ENCODE measurements around the gene CLRN3. TPM values are rescaled to one million over a fixed set of nuclear protein-coding genes. Genes with fewer than 3 reads are reported as not detected.

The CLRN3 gene
- polyA plus RNA-seq, 2 donors: not detected

- no peak overlapping the region for H3K4me3 ChIP-seq (ENCODE audit: low read depth in 1 of 2, low read length in 2 of 2)
- 41 to 49% methylated on average over 7 of the region's 7 CpGs for whole genome bisulfite sequencing, 2 donors
- no peak overlapping the region for H3K27ac ChIP-seq (ENCODE audit: low read depth in 2 of 2, low read length in 1 of 2)
- peaks cover 0 to 7% of the 10 kb centered on the region in 2 donors for H3K4me1 ChIP-seq (ENCODE audit: control insufficient read depth in 2 of 2, insufficient read depth in 2 of 2, low read length in 1 of 2)
- no peaks in the 10 kb centered on the region for H3K27me3 ChIP-seq (ENCODE audit: control insufficient read depth in 1 of 2, insufficient read depth in 2 of 2, low read length in 2 of 2)
- H3K36me3 ChIP-seq (ENCODE audit: control insufficient read depth in 2 of 2, insufficient read depth in 2 of 2, low read length in 1 of 2): no peaks in the 10 kb centered on the region
- H3K9me3 ChIP-seq (ENCODE audit: control insufficient read depth in 2 of 2, insufficient read depth in 1 of 2, low read depth in 1 of 2, low read length in 1 of 2): no peaks in the 10 kb centered on the region
These were observed 21.1 kb downstream of the CLRN3 start for GRCh38 chr10:127871631-127872010.

GRCh38 chr10:127869329-127869728 is 23.4 kb downstream of the CLRN3 start:
- H3K4me3 ChIP-seq (ENCODE audit: low read depth in 1 of 2, low read length in 2 of 2): no peak overlapping the region

GRCh38 chr10:127867805-127868204 is 24.9 kb downstream of the CLRN3 start:
- H3K27ac ChIP-seq (ENCODE audit: low read depth in 2 of 2, low read length in 1 of 2): no peak overlapping the region
- H3K9me3 ChIP-seq (ENCODE audit: control insufficient read depth in 2 of 2, insufficient read depth in 1 of 2, low read depth in 1 of 2, low read length in 1 of 2): peaks cover 0 to 3% of the 10 kb centered on the region in 2 donors
- H3K4me1 ChIP-seq (ENCODE audit: control insufficient read depth in 2 of 2, insufficient read depth in 2 of 2, low read length in 1 of 2): peaks cover 0 to 7% of the 10 kb centered on the region in 2 donors
- no peak overlapping the region for H3K4me3 ChIP-seq (ENCODE audit: low read depth in 1 of 2, low read length in 2 of 2)
- H3K36me3 ChIP-seq (ENCODE audit: control insufficient read depth in 2 of 2, insufficient read depth in 2 of 2, low read length in 1 of 2): no peaks in the 10 kb centered on the region
- H3K27me3 ChIP-seq (ENCODE audit: control insufficient read depth in 1 of 2, insufficient read depth in 2 of 2, low read length in 2 of 2): no peaks in the 10 kb centered on the region
- 53 to 67% methylated on average over 1 of the region's 1 CpG for WGBS, 2 donors

More at GRCh38 chr10:127869329-127869728, 23.4 kb downstream of the CLRN3 start:
- no peak overlapping the region for H3K27ac ChIP-seq (ENCODE audit: low read depth in 2 of 2, low read length in 1 of 2)
- no peaks in the 10 kb centered on the region for H3K36me3 ChIP-seq (ENCODE audit: control insufficient read depth in 2 of 2, insufficient read depth in 2 of 2, low read length in 1 of 2)
- H3K27me3 ChIP-seq (ENCODE audit: control insufficient read depth in 1 of 2, insufficient read depth in 2 of 2, low read length in 2 of 2): no peaks in the 10 kb centered on the region
- H3K4me1 ChIP-seq (ENCODE audit: control insufficient read depth in 2 of 2, insufficient read depth in 2 of 2, low read length in 1 of 2): peaks cover 0 to 7% of the 10 kb centered on the region in 2 donors
- H3K9me3 ChIP-seq (ENCODE audit: control insufficient read depth in 2 of 2, insufficient read depth in 1 of 2, low read depth in 1 of 2, low read length in 1 of 2): no peaks in the 10 kb centered on the region

GRCh38 chr10:127866276-127867013 is 26.3 kb downstream of the CLRN3 start:
- Histone ChIP-seq H3K27me3 (ENCODE audit: control insufficient read depth in 1 of 2, insufficient read depth in 2 of 2, low read length in 2 of 2) (no peaks in the 10 kb centered on the region), H3K9me3 (ENCODE audit: control insufficient read depth in 2 of 2, insufficient read depth in 1 of 2, low read depth in 1 of 2, low read length in 1 of 2) (peaks cover 3% of the 10 kb centered on the region in 2 donors), H3K36me3 (ENCODE audit: control insufficient read depth in 2 of 2, insufficient read depth in 2 of 2, low read length in 1 of 2) (no peaks in the 10 kb centered on the region), H3K27ac (ENCODE audit: low read depth in 2 of 2, low read length in 1 of 2) (no peak overlapping the region), H3K4me3 (ENCODE audit: low read depth in 1 of 2, low read length in 2 of 2) (no peak overlapping the region), H3K4me1 (ENCODE audit: control insufficient read depth in 2 of 2, insufficient read depth in 2 of 2, low read length in 1 of 2) (no peaks in the 10 kb centered on the region)
- WGBS, 2 donors: 78 to 80% methylated on average over 8 of the region's 8 CpGs

GRCh38 chr10:127863231-127863825 is 29.4 kb downstream of the CLRN3 start:
- Histone ChIP-seq H3K4me1 (ENCODE audit: control insufficient read depth in 2 of 2, insufficient read depth in 2 of 2, low read length in 1 of 2) (no peaks in the 10 kb centered on the region), H3K27me3 (ENCODE audit: control insufficient read depth in 1 of 2, insufficient read depth in 2 of 2, low read length in 2 of 2) (no peaks in the 10 kb centered on the region), H3K27ac (ENCODE audit: low read depth in 2 of 2, low read length in 1 of 2) (no peak overlapping the region), H3K36me3 (ENCODE audit: control insufficient read depth in 2 of 2, insufficient read depth in 2 of 2, low read length in 1 of 2) (no peaks in the 10 kb centered on the region), H3K4me3 (ENCODE audit: low read depth in 1 of 2, low read length in 2 of 2) (no peak overlapping the region), H3K9me3 (ENCODE audit: control insufficient read depth in 2 of 2, insufficient read depth in 1 of 2, low read depth in 1 of 2, low read length in 1 of 2) (peaks cover 3% of the 10 kb centered on the region in 2 donors)
- WGBS, 2 donors: 88% methylated on average over 6 of the region's 6 CpGs

GRCh38 chr10:127860592-127860991 is 32.1 kb downstream of the CLRN3 start:
- no peak overlapping the region for H3K4me3 ChIP-seq (ENCODE audit: low read depth in 1 of 2, low read length in 2 of 2)
- H3K36me3 ChIP-seq (ENCODE audit: control insufficient read depth in 2 of 2, insufficient read depth in 2 of 2, low read length in 1 of 2): no peaks in the 10 kb centered on the region
- 92 to 95% methylated on average over 6 of the region's 6 CpGs for WGBS, 2 donors
- H3K27me3 ChIP-seq (ENCODE audit: control insufficient read depth in 1 of 2, insufficient read depth in 2 of 2, low read length in 2 of 2): no peaks in the 10 kb centered on the region
- peaks cover 3% of the 10 kb centered on the region in 2 donors for H3K9me3 ChIP-seq (ENCODE audit: control insufficient read depth in 2 of 2, insufficient read depth in 1 of 2, low read depth in 1 of 2, low read length in 1 of 2)
- H3K4me1 ChIP-seq (ENCODE audit: control insufficient read depth in 2 of 2, insufficient read depth in 2 of 2, low read length in 1 of 2): no peaks in the 10 kb centered on the region
- H3K27ac ChIP-seq (ENCODE audit: low read depth in 2 of 2, low read length in 1 of 2): no peak overlapping the region

GRCh38 chr10:127855976-127856375 is 36.8 kb downstream of the CLRN3 start:
- Histone ChIP-seq H3K4me1 (ENCODE audit: control insufficient read depth in 2 of 2, insufficient read depth in 2 of 2, low read length in 1 of 2) (no peaks in the 10 kb centered on the region), H3K4me3 (ENCODE audit: low read depth in 1 of 2, low read length in 2 of 2) (no peak overlapping the region), H3K27ac (ENCODE audit: low read depth in 2 of 2, low read length in 1 of 2) (no peak overlapping the region), H3K27me3 (ENCODE audit: control insufficient read depth in 1 of 2, insufficient read depth in 2 of 2, low read length in 2 of 2) (no peaks in the 10 kb centered on the region), H3K36me3 (ENCODE audit: control insufficient read depth in 2 of 2, insufficient read depth in 2 of 2, low read length in 1 of 2) (no peaks in the 10 kb centered on the region), H3K9me3 (ENCODE audit: control insufficient read depth in 2 of 2, insufficient read depth in 1 of 2, low read depth in 1 of 2, low read length in 1 of 2) (no peaks in the 10 kb centered on the region)
- WGBS, 2 donors: 83 to 86% methylated on average over 10 of the region's 10 CpGs

- Histone ChIP-seq H3K4me3 (ENCODE audit: low read depth in 1 of 2, low read length in 2 of 2) (no peak overlapping the region), H3K9me3 (ENCODE audit: control insufficient read depth in 2 of 2, insufficient read depth in 1 of 2, low read depth in 1 of 2, low read length in 1 of 2) (no peaks in the 10 kb centered on the region), H3K27ac (ENCODE audit: low read depth in 2 of 2, low read length in 1 of 2) (no peak overlapping the region), H3K36me3 (ENCODE audit: control insufficient read depth in 2 of 2, insufficient read depth in 2 of 2, low read length in 1 of 2) (no peaks in the 10 kb centered on the region), H3K4me1 (ENCODE audit: control insufficient read depth in 2 of 2, insufficient read depth in 2 of 2, low read length in 1 of 2) (no peaks in the 10 kb centered on the region), H3K27me3 (ENCODE audit: control insufficient read depth in 1 of 2, insufficient read depth in 2 of 2, low read length in 2 of 2) (no peaks in the 10 kb centered on the region)
- 72 to 83% methylated on average over 2 of the region's 2 CpGs for WGBS, 2 donors
These were observed 37.2 kb downstream of the CLRN3 start for GRCh38 chr10:127855591-127855881.

- no peaks in the 10 kb centered on the region for H3K9me3 ChIP-seq (ENCODE audit: control insufficient read depth in 2 of 2, insufficient read depth in 1 of 2, low read depth in 1 of 2, low read length in 1 of 2)
- H3K27ac ChIP-seq (ENCODE audit: low read depth in 2 of 2, low read length in 1 of 2): no peak overlapping the region
- H3K4me3 ChIP-seq (ENCODE audit: low read depth in 1 of 2, low read length in 2 of 2): no peak overlapping the region
- no peaks in the 10 kb centered on the region for H3K4me1 ChIP-seq (ENCODE audit: control insufficient read depth in 2 of 2, insufficient read depth in 2 of 2, low read length in 1 of 2)
- H3K27me3 ChIP-seq (ENCODE audit: control insufficient read depth in 1 of 2, insufficient read depth in 2 of 2, low read length in 2 of 2): no peaks in the 10 kb centered on the region
- WGBS, 2 donors: 67 to 74% methylated on average over 15 of the region's 15 CpGs
- H3K36me3 ChIP-seq (ENCODE audit: control insufficient read depth in 2 of 2, insufficient read depth in 2 of 2, low read length in 1 of 2): no peaks in the 10 kb centered on the region
These were observed 37.8 kb downstream of the CLRN3 start for GRCh38 chr10:127854769-127855590.
